B cell (primary cell): ENCODE data around the gene SUGCT. TPM values are rescaled to one million over a fixed set of nuclear protein-coding genes. Genes with fewer than 3 reads are reported as not detected.
"Not testable (repeated sequence)": the region's sequence is repeated elsewhere in the genome, so short reads cannot be mapped to it uniquely, and the experiment has no call there.

Experiments used
- ATAC-seq: fragments of 200-7000 bp; cut with Tn5 transposase; one replicate; pipeline ENCODE4 v1.10.0; 2021; ENCODE audit warnings: low read depth, mild to moderate bottlenecking, moderate number of reproducible peaks, moderate library complexity
- CTCF ChIA-PET: fragments of 350-600 bp; sonication (Branson Sonifier 250); formaldehyde crosslinking; loops from one replicate; lab custom pipeline; 2021; ENCODE audit warnings: antibody characterized with exemption, inconsistent platforms; lab: Charles Lee
- POLR2A ChIA-PET: fragments of 350-600 bp; sonication (Branson Sonifier 250); formaldehyde crosslinking; loops from one replicate; lab custom pipeline; 2021; ENCODE audit warnings: antibody characterized with exemption; lab: Charles Lee
- DNase-seq: peaks from one replicate; pipeline ENCODE4 v3.0.0; 2013
- H2AFZ ChIP-seq: 2 replicates; pipeline ENCODE4 v1.6.1; 2012; ENCODE audit warnings: mild to moderate bottlenecking, low read depth, low read length; ENCODE audit not compliant: insufficient read depth, poor library complexity, severe bottlenecking
- H3K27ac ChIP-seq, 2 donors: 1 replicate in 1 of 2; 2 replicates in 1 of 2; pipeline ENCODE4 v1.5.1; 2012 to 2013; ENCODE audit warnings: low read length in 2 of 2, mild to moderate bottlenecking in 2 of 2, moderate library complexity in 1 of 2
- H3K27me3 ChIP-seq, 4 experiments: fragments of 200-600 bp in 1 of 4; sonication (generic) in 1 of 4; replicated peaks in 1 of 4; 1 replicate in 2 of 4; 2 replicates in 2 of 4; pipeline versions ENCODE4 v1.6.1 to v1.7.0; 2013 to 2016; ENCODE audit warnings: low read length in 3 of 4, mild to moderate bottlenecking in 2 of 4, mixed read lengths in 1 of 4, moderate library complexity in 1 of 4; ENCODE audit not compliant: insufficient read depth in 4 of 4, control insufficient read depth in 3 of 4; ENCODE audit errors: control extremely low read depth in 1 of 4
- H3K36me3 ChIP-seq, 2 experiments: replicated peaks in 1 of 2; 1 replicate in 1 of 2; 2 replicates in 1 of 2; pipeline versions ENCODE4 v1.6.1 to v1.7.1; 2013; ENCODE audit warnings: low read length in 1 of 2; ENCODE audit not compliant: insufficient read depth in 2 of 2, control insufficient read depth in 1 of 2; ENCODE audit errors: control extremely low read depth in 1 of 2, extremely low read depth in 1 of 2
- H3K4me1 ChIP-seq, 2 donors: fragments of 200-600 bp in 1 of 2; sonication (generic) in 1 of 2; 1 replicate in 1 of 2; 2 replicates in 1 of 2; pipeline versions ENCODE4 v1.5.1 to v1.6.1; 2013 to 2017; ENCODE audit warnings: low read length in 2 of 2; ENCODE audit not compliant: control insufficient read depth in 2 of 2, insufficient read depth in 2 of 2
- H3K4me2 ChIP-seq: replicated peaks from 2 replicates; pipeline ENCODE3; 2012; ENCODE audit warnings: mild to moderate bottlenecking, low read depth, low read length; ENCODE audit not compliant: poor library complexity, severe bottlenecking
- H3K4me3 ChIP-seq, 5 experiments: fragments of 200-600 bp in 1 of 5; sonication (generic) in 1 of 5; 1 replicate in 3 of 5; 2 replicates in 2 of 5; pipeline versions ENCODE4 v1.5.1 to v1.7.0; 2011 to 2016; ENCODE audit warnings: low read length in 4 of 5, mild to moderate bottlenecking in 4 of 5, low read depth in 2 of 5, control low read depth in 1 of 5, moderate library complexity in 1 of 5; ENCODE audit not compliant: insufficient read depth in 1 of 5; ENCODE audit errors: control extremely low read depth in 1 of 5, extremely low read depth in 1 of 5
- H3K79me2 ChIP-seq: fragments of 200-600 bp; sonication (generic); one replicate; pipeline ENCODE4 v1.6.0; 2016; ENCODE audit warnings: low read length; ENCODE audit not compliant: control insufficient read depth, insufficient read depth
- H3K9ac ChIP-seq: fragments of 200-600 bp; sonication (generic); 2 replicates; pipeline ENCODE4 v1.6.1; 2017; ENCODE audit warnings: mild to moderate bottlenecking, low read length, moderate library complexity
- H3K9me3 ChIP-seq, 3 donors: one replicate each; pipeline versions ENCODE4 v1.6.1 to v1.7.1; 2013; ENCODE audit warnings: low read length in 2 of 3; ENCODE audit not compliant: control insufficient read depth in 2 of 3, insufficient read depth in 1 of 3; ENCODE audit errors: control extremely low read depth in 1 of 3
- H4K20me1 ChIP-seq: 2 replicates; pipeline ENCODE4 v1.6.0; 2012; ENCODE audit warnings: mild to moderate bottlenecking, low read length; ENCODE audit not compliant: insufficient read depth, control insufficient read depth, poor library complexity, severe bottlenecking
- H3K27ac Mint-ChIP-seq: one replicate; pipeline ENCODE4 v1.8.0; 2021; ENCODE audit warnings: mixed read lengths
- H3K27me3 Mint-ChIP-seq: one replicate; pipeline ENCODE4 v1.8.0; 2021; ENCODE audit warnings: mixed read lengths
- H3K4me1 Mint-ChIP-seq: one replicate; pipeline ENCODE4 v1.8.0; 2021; ENCODE audit warnings: mixed read lengths
- H3K4me3 Mint-ChIP-seq: one replicate; pipeline ENCODE4 v1.8.0; 2021; ENCODE audit warnings: mixed read lengths
- H3K9me3 Mint-ChIP-seq: one replicate; pipeline ENCODE4 v1.8.0; 2022; ENCODE audit warnings: mixed read lengths; ENCODE audit not compliant: insufficient read depth
- EZH2 ChIP-seq: IDR thresholded peaks from 2 replicates; pipeline ENCODE4 v1.6.1; 2012; ENCODE audit warnings: borderline replicate concordance, low read depth, mild to moderate bottlenecking, moderate library complexity, low read length; ENCODE audit not compliant: insufficient read depth, poor library complexity, severe bottlenecking
- WGBS: methylation state at CpG from one replicate; pipeline ENCODE4 v1.1.5; 2013; ENCODE audit warnings: missing lambda C conversion rate; ENCODE audit not compliant: insufficient coverage; 5-methylcytosine and 5-hydroxymethylcytosine counted together
- intact Hi-C: fragments of 100-400 bp; cut with micrococcal nuclease; formaldehyde crosslinking; loops from one replicate; pipeline ENCODE4 v1.10.0; 2022
- polyA plus RNA-seq: library from polyadenylated mRNA; depleted of rRNA; stranded (reverse); fragments of >200 nt; gene quantifications from 2 replicates; pipeline ENCODE4 v1.2.3, GENCODE V29; 2012
- total RNA-seq, 2 donors: library from RNA; stranded (reverse); fragments of 120-200 nt in 1 of 2; gene quantifications; 1 replicate in 1 of 2; 2 replicates in 1 of 2; pipeline versions ENCODE4 v1.2.3 to v1.2.4, GENCODE V29; 2013 to 2022
- TF ChIP-seq, protein P1 (sequence below): fragments of 200-600 bp; IDR thresholded peaks from one replicate; pipeline ENCODE4 v1.8.0; 2022; ENCODE audit warnings: antibody characterized with exemption, mild to moderate bottlenecking

Gene SUGCT
- total and polyA plus RNA-seq, 2 donors (not counting 1 experiment from before 2014, with no cell fraction given): 0.19 to 0.86 TPM

DNA sequence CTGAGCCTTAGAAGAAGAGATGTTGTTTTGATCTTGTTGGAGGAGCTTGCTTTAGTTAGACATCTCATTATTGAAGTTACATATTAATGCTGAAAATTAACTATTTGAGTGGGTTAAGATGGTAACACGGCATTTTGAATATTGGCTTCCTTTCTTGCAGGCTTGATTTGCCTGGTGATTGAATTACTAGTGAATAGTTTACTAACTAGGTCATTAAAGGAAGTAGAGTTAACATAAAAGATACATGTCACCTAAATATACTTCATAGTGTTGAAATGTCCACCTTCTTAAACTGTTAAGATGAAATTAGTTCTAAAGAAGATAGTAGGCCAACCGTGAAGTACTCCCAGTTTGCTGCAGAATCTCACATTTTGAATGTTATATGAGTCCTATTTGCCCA, 18.9 kb upstream of the SUGCT start:
- intact Hi-C loops: no loop called here
- H3K4me2 ChIP-seq: no peak overlapping the region
- no peaks in the 10 kb centered on the region for H3K79me2 ChIP-seq
- no peak overlapping the region for H3K27ac ChIP-seq
- WGBS: no CpG with 5 or more reads among the region's 2 CpGs
- no peak overlapping the region for H3K9ac ChIP-seq
- ATAC-seq (no peak), DNase-seq (no peak)
- H3K27me3 ChIP-seq: no peaks in the 10 kb centered on the region
- POLR2A ChIA-PET: no interaction called here
- no peak overlapping the region for H2AFZ ChIP-seq
- Mint-ChIP-seq H3K9me3 (no peaks in the 10 kb centered on the region), H3K4me1 (peaks cover 2% of the 10 kb centered on the region), H3K27me3 (no peaks in the 10 kb centered on the region), H3K27ac (no peak overlapping the region), H3K4me3 (no peak overlapping the region)
- CTCF ChIA-PET: interaction anchor here (1.5 kb wide), 1 partner anchor 64 kb away, joined by 4 read pairs; no protein-coding TSS in a partner anchor
- no peaks in the 10 kb centered on the region for H3K36me3 ChIP-seq
- no peaks in the 10 kb centered on the region for H4K20me1 ChIP-seq
- TF ChIP-seq, protein P1, sequence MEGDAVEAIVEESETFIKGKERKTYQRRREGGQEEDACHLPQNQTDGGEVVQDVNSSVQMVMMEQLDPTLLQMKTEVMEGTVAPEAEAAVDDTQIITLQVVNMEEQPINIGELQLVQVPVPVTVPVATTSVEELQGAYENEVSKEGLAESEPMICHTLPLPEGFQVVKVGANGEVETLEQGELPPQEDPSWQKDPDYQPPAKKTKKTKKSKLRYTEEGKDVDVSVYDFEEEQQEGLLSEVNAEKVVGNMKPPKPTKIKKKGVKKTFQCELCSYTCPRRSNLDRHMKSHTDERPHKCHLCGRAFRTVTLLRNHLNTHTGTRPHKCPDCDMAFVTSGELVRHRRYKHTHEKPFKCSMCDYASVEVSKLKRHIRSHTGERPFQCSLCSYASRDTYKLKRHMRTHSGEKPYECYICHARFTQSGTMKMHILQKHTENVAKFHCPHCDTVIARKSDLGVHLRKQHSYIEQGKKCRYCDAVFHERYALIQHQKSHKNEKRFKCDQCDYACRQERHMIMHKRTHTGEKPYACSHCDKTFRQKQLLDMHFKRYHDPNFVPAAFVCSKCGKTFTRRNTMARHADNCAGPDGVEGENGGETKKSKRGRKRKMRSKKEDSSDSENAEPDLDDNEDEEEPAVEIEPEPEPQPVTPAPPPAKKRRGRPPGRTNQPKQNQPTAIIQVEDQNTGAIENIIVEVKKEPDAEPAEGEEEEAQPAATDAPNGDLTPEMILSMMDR: no peak
- TF ChIP-seq EZH2: no peak
- no peaks in the 10 kb centered on the region for H3K4me1 ChIP-seq
- H3K4me3 ChIP-seq: no peak overlapping the region
- H3K9me3 ChIP-seq: no peaks in the 10 kb centered on the region

DNA sequence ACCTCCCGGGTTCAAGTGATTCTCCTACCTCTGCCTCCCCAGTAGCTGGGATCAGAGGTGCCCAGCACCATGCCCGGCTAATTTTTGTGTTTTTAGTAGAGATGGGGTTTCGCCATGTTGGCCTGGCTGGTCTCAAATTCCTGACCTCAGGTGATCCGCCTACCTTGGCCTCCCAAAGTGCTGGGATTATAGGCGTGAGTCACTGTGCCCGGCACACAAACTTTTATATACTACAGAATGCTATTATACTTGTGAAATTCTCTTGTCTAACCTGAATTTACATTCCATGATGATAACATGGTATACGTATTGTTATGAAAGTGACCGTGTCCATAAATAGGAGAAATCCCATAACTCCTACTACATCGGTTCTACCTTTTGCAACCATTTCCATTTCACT, 17.6 kb upstream of the SUGCT start:
- 100% methylated on average over 1 of the region's 9 CpGs for WGBS
- POLR2A ChIA-PET, intact Hi-C loops: not testable (repeated sequence)

DNA sequence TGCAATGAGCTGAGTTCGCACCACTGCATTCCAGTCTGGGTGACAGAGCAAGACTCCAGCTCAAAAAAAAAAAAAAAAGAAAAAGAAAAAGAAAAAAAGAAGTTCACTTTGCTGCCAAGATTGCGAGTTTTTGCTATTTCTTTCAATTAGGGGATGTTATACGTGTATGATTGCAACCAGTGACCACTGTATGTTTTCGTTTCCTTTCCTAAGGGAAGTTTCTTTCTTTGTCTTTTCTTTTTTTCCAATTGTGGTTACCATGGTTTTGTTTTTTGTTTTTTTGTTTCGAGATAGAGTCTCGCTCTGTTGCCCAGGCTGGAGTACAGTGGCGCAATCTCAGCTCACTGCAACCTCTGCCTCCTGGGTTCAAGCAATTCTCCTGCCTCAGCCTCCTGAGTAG, 16.6 kb upstream of the SUGCT start:
- CTCF ChIA-PET, H4K20me1 ChIP-seq, H3K27ac ChIP-seq, DNase-seq, H2AFZ ChIP-seq, H3K79me2 ChIP-seq, H3K9me3 Mint-ChIP-seq, H3K27me3 ChIP-seq, H3K27me3 Mint-ChIP-seq, H3K4me3 Mint-ChIP-seq, H3K4me2 ChIP-seq, H3K27ac Mint-ChIP-seq, H3K4me1 Mint-ChIP-seq, H3K4me3 ChIP-seq, H3K4me1 ChIP-seq, ATAC-seq, POLR2A ChIA-PET, intact Hi-C loops, H3K9ac ChIP-seq, H3K9me3 ChIP-seq, H3K36me3 ChIP-seq: not testable (repeated sequence)
- 100% methylated on average over 3 of the region's 7 CpGs for WGBS

More for the DNA sequence above, 17.6 kb upstream of the SUGCT start:
- H3K4me3 Mint-ChIP-seq, H3K4me1 ChIP-seq, H3K4me2 ChIP-seq, H3K36me3 ChIP-seq, H2AFZ ChIP-seq, H3K4me1 Mint-ChIP-seq, CTCF ChIA-PET, H3K9ac ChIP-seq, H3K9me3 ChIP-seq, H4K20me1 ChIP-seq, H3K27me3 Mint-ChIP-seq, ATAC-seq, H3K9me3 Mint-ChIP-seq, H3K27me3 ChIP-seq, H3K27ac ChIP-seq, DNase-seq, H3K4me3 ChIP-seq, H3K79me2 ChIP-seq, H3K27ac Mint-ChIP-seq: not testable (repeated sequence)
